ENCODE measurements around the gene LARGE1.
A peak's percentile ranks its signal among the peaks of the same experiment; 100 is the strongest.
"Not testable (repeated sequence)": the region's sequence is repeated elsewhere in the genome, so short reads cannot be mapped to it uniquely, and the experiment has no call there.

Gene LARGE1

DNA sequence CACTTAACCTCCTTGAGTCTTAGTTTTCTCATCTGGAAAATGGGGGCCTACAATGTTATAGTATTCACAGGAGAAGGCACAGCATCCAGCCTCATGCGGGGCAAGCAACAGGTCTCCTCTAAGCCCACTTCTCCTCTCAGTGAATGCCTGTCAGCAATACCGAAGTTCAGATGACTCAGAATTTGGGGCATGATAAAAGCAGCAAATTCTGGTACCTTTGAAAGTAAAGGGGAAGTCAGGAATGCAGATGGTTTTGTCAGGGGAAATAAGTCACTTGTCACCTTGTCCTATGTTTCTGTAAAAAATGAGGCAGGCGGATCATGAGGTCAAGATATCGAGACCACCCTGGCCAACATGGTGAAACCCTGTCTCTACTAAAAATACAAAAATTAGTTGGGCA lies 350.2 kb downstream of the LARGE1 start:
- Histone ChIP-seq H3K27me3 (ENCODE audit: control insufficient read depth, insufficient read depth, low read length) (no peaks in the 10 kb centered on the region), H3K9ac (ENCODE audit: low read depth, low read length) (no peak overlapping the region), H3K27ac (ENCODE audit: low read depth, low read length) (peak overlapping the region; percentile 49), H3K9me3 (ENCODE audit: control insufficient read depth, insufficient read depth, low read length) (no peaks in the 10 kb centered on the region), H3K36me3 (ENCODE audit: control insufficient read depth, insufficient read depth, low read length) (no peaks in the 10 kb centered on the region), H3K4me3 (ENCODE audit: low read depth, low read length) (no peak overlapping the region), H3K4me1 (ENCODE audit: control insufficient read depth, insufficient read depth, low read length) (peaks cover 15% of the 10 kb centered on the region)

DNA sequence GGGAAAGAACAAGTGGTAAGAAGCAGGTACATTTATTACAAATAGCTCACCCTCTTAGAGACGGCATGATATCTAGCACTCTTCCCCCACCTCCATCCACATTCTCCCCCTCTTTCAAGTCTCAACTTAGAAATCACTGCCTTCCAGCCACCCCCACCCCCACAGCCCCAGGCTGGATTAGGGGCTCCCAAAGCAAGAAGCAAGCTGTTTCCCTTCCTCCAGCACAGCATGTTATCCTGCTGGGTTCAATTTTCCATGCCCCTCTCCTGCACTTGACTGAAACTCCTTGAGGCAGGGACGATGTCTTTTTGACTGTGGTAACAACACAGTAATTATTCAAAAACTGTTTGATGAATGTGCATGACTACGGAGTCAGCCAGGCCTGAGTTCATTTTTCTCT lies 350.7 kb downstream of the LARGE1 start:
- Histone ChIP-seq H3K36me3 (ENCODE audit: control insufficient read depth, insufficient read depth, low read length) (no peaks in the 10 kb centered on the region), H3K27ac (ENCODE audit: low read depth, low read length) (peak overlapping the region; percentile 49), H3K27me3 (ENCODE audit: control insufficient read depth, insufficient read depth, low read length) (no peaks in the 10 kb centered on the region), H3K4me3 (ENCODE audit: low read depth, low read length) (no peak overlapping the region), H3K9me3 (ENCODE audit: control insufficient read depth, insufficient read depth, low read length) (no peaks in the 10 kb centered on the region), H3K4me1 (ENCODE audit: control insufficient read depth, insufficient read depth, low read length) (peaks cover 15% of the 10 kb centered on the region), H3K9ac (ENCODE audit: low read depth, low read length) (no peak overlapping the region)

DNA sequence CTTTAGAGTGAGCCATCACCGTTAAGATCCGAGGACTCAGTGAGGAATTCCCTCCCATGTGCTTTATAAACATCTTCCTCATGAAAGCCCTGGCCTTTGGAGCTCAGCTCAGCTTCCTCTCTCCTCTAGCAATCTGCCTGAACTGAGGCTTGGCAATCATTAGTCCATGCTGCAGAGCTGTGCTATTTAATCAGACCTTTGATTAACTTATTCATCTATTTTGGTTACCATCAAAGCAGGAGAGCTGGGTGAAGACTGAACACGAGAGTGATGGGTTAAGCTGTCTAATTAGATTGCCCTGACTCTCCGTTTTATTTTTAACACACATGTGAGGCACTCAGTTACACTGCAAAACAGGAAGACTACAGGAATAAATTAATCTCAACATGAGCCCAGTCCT lies 351.3 kb downstream of the LARGE1 start:
- H3K36me3 ChIP-seq (ENCODE audit: control insufficient read depth, insufficient read depth, low read length), result no peaks in the 10 kb centered on the region
- H3K4me3 ChIP-seq (ENCODE audit: low read depth, low read length), result no peak overlapping the region
- peaks cover 15% of the 10 kb centered on the region for H3K4me1 ChIP-seq (ENCODE audit: control insufficient read depth, insufficient read depth, low read length)
- H3K27ac ChIP-seq (ENCODE audit: low read depth, low read length), result peak overlapping the region; percentile 47
- H3K9ac ChIP-seq (ENCODE audit: low read depth, low read length), result no peak overlapping the region
- no peaks in the 10 kb centered on the region for H3K27me3 ChIP-seq (ENCODE audit: control insufficient read depth, insufficient read depth, low read length)
- H3K9me3 ChIP-seq (ENCODE audit: control insufficient read depth, insufficient read depth, low read length), result no peaks in the 10 kb centered on the region

DNA sequence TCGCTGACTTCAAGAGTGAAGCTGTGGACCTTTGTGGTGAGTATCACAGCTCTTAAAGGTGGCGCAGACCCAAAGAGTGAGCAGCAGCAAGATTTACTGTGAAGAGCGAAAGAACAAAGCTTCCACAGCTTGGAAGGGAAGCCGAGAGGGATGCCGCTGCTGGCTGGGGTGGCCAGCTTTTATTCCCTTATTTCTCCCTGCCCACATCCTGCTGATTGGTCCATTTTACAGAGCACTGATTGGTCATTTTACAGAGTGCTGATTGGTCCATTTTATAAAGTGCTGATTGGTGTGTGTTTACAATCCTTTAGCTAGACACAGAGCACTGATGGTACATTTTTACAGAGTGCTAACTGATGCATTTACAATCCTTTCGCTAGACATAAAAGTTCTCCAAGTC lies 353.8 kb downstream of the LARGE1 start:
- not testable (repeated sequence) for H3K36me3 ChIP-seq (ENCODE audit: control insufficient read depth, insufficient read depth, low read length); H3K9ac ChIP-seq (ENCODE audit: low read depth, low read length); H3K27ac ChIP-seq (ENCODE audit: low read depth, low read length); H3K4me3 ChIP-seq (ENCODE audit: low read depth, low read length); H3K27me3 ChIP-seq (ENCODE audit: control insufficient read depth, insufficient read depth, low read length); H3K9me3 ChIP-seq (ENCODE audit: control insufficient read depth, insufficient read depth, low read length)
- H3K4me1 ChIP-seq (ENCODE audit: control insufficient read depth, insufficient read depth, low read length), result peaks cover 15% of the 10 kb centered on the region

- Histone ChIP-seq H3K27ac (ENCODE audit: low read depth, low read length) (no peak overlapping the region), H3K4me3 (ENCODE audit: low read depth, low read length) (no peak overlapping the region), H3K9me3 (ENCODE audit: control insufficient read depth, insufficient read depth, low read length) (no peaks in the 10 kb centered on the region), H3K36me3 (ENCODE audit: control insufficient read depth, insufficient read depth, low read length) (no peaks in the 10 kb centered on the region), H3K4me1 (ENCODE audit: control insufficient read depth, insufficient read depth, low read length) (peaks cover 15% of the 10 kb centered on the region), H3K9ac (ENCODE audit: low read depth, low read length) (no peak overlapping the region), H3K27me3 (ENCODE audit: control insufficient read depth, insufficient read depth, low read length) (no peaks in the 10 kb centered on the region)
Observed at GRCh38 chr22:33565580-33565995, 354.7 kb downstream of the LARGE1 start.

GRCh38 chr22:33564683-33565082 lies 355.6 kb downstream of the LARGE1 start:
- H3K27ac ChIP-seq (ENCODE audit: low read depth, low read length), result no peak overlapping the region
- no peak overlapping the region for H3K4me3 ChIP-seq (ENCODE audit: low read depth, low read length)
- H3K9me3 ChIP-seq (ENCODE audit: control insufficient read depth, insufficient read depth, low read length), result no peaks in the 10 kb centered on the region
- no peaks in the 10 kb centered on the region for H3K36me3 ChIP-seq (ENCODE audit: control insufficient read depth, insufficient read depth, low read length)
- peaks cover 8% of the 10 kb centered on the region for H3K4me1 ChIP-seq (ENCODE audit: control insufficient read depth, insufficient read depth, low read length)
- no peaks in the 10 kb centered on the region for H3K27me3 ChIP-seq (ENCODE audit: control insufficient read depth, insufficient read depth, low read length)
- no peak overlapping the region for H3K9ac ChIP-seq (ENCODE audit: low read depth, low read length)

DNA sequence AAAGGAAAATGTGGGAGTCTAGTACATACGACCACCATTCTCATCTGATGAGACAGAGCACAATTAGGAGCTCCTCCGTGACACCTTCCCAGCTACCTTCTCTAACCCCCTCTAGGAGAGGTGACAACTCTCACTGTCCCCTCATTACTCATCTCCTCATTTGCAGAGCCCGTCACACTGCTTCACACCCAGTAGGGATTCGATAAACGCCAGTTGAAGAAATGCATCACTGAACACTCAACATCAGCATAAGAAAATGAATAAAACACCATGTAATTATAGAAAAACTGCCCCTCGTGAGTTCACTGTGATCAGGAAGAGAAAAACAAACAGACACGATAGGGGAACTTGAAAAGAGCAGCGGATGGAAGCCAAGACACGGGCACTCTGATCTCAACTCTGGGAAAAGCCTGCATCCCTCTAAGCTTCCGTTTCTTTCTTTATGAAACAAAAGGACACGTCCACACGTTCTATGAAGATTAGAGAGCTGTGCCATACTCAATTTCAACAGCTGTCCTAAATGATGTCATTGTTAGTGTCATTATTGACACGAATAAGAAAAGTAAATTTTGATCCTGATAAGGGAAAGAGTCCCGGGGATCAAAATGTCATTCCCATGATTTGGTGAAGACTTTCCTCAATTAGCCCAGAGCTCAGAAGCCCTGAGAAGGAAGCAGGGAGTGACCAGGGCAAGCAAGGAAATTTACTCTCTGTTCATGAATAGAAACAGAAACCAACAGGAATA lies 356.9 kb downstream of the LARGE1 start:
- Histone ChIP-seq H3K36me3 (ENCODE audit: control insufficient read depth, insufficient read depth, low read length) (no peaks in the 10 kb centered on the region), H3K4me3 (ENCODE audit: low read depth, low read length) (no peak overlapping the region), H3K27me3 (ENCODE audit: control insufficient read depth, insufficient read depth, low read length) (no peaks in the 10 kb centered on the region), H3K27ac (ENCODE audit: low read depth, low read length) (no peak overlapping the region), H3K9ac (ENCODE audit: low read depth, low read length) (no peak overlapping the region), H3K9me3 (ENCODE audit: control insufficient read depth, insufficient read depth, low read length) (no peaks in the 10 kb centered on the region), H3K4me1 (ENCODE audit: control insufficient read depth, insufficient read depth, low read length) (no peaks in the 10 kb centered on the region; the same call in 1 of the 2 replicates)

DNA sequence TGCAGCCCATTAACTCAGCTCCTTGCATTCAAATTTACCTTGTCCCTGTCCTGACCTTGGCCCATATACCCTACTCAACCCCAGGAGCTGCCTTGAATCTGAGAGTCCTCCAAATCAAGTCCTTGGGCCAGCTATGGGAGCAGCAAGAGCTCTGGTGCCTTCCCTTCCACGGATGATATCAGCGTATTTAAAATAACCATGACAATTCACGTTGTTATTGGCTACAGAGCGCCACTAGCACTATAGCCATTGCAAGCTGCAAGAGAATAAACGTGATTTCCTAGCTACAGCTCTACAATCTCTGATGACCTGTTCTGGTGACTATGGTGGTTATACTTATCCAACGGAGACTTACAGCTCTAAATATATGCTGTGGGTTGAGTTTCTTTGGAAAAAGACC lies 357.8 kb downstream of the LARGE1 start:
- Histone ChIP-seq H3K9me3 (ENCODE audit: control insufficient read depth, insufficient read depth, low read length) (no peaks in the 10 kb centered on the region), H3K9ac (ENCODE audit: low read depth, low read length) (no peak overlapping the region), H3K4me3 (ENCODE audit: low read depth, low read length) (no peak overlapping the region), H3K36me3 (ENCODE audit: control insufficient read depth, insufficient read depth, low read length) (no peaks in the 10 kb centered on the region), H3K27me3 (ENCODE audit: control insufficient read depth, insufficient read depth, low read length) (no peaks in the 10 kb centered on the region), H3K4me1 (ENCODE audit: control insufficient read depth, insufficient read depth, low read length) (no peaks in the 10 kb centered on the region; the same call in 1 of the 2 replicates), H3K27ac (ENCODE audit: low read depth, low read length) (no peak overlapping the region)

DNA sequence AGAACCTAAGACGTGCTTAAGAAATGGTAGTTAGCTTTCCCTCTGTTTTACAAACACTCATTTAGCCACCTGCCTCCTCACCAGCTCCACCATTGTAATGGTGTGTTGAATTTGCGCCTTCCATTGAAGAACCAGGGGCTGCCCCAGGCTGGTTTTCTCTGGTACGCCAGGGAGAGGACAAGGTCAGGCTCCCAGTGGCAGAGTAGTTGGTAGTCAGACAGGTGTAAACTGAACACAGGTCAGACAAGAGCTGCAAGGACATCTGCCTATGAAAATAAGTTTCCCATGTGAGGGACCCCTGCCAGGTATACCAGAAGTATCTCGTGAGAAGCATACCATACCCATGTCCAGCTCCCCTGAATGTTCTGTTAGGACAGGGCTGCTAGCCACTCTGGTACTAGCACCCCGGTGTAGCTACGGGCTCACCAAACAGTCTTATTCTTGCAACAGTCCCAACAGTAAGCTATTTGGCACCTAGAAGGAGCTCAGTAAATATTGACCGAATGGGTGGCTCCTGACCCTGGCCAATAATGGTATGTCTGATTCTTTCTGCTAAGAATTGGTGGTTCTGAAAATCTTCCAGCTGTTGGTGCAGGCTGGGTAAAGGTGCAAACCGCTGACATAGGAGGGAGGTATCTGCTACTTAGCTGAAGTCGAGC lies 359.0 kb downstream of the LARGE1 start:
- no peaks in the 10 kb centered on the region for H3K27me3 ChIP-seq (ENCODE audit: control insufficient read depth, insufficient read depth, low read length)
- H3K9me3 ChIP-seq (ENCODE audit: control insufficient read depth, insufficient read depth, low read length), result no peaks in the 10 kb centered on the region
- no peaks in the 10 kb centered on the region for H3K36me3 ChIP-seq (ENCODE audit: control insufficient read depth, insufficient read depth, low read length)
- H3K4me3 ChIP-seq (ENCODE audit: low read depth, low read length), result no peak overlapping the region
- no peak overlapping the region for H3K27ac ChIP-seq (ENCODE audit: low read depth, low read length)
- no peak overlapping the region for H3K9ac ChIP-seq (ENCODE audit: low read depth, low read length)
- H3K4me1 ChIP-seq (ENCODE audit: control insufficient read depth, insufficient read depth, low read length), result no peaks in the 10 kb centered on the region; the same call in 1 of the 2 replicates

- Histone ChIP-seq H3K4me3 (ENCODE audit: low read depth, low read length) (no peak overlapping the region), H3K27ac (ENCODE audit: low read depth, low read length) (no peak overlapping the region), H3K36me3 (ENCODE audit: control insufficient read depth, insufficient read depth, low read length) (no peaks in the 10 kb centered on the region), H3K4me1 (ENCODE audit: control insufficient read depth, insufficient read depth, low read length) (no peaks in the 10 kb centered on the region; the same call in 1 of the 2 replicates), H3K9ac (ENCODE audit: low read depth, low read length) (no peak overlapping the region), H3K9me3 (ENCODE audit: control insufficient read depth, insufficient read depth, low read length) (no peaks in the 10 kb centered on the region), H3K27me3 (ENCODE audit: control insufficient read depth, insufficient read depth, low read length) (no peaks in the 10 kb centered on the region)
Observed at GRCh38 chr22:33557836-33558235, 362.4 kb downstream of the LARGE1 start.

- Histone ChIP-seq H3K27ac (ENCODE audit: low read depth, low read length) (no peak overlapping the region), H3K9ac (ENCODE audit: low read depth, low read length) (no peak overlapping the region), H3K9me3 (ENCODE audit: control insufficient read depth, insufficient read depth, low read length) (no peaks in the 10 kb centered on the region), H3K27me3 (ENCODE audit: control insufficient read depth, insufficient read depth, low read length) (no peaks in the 10 kb centered on the region), H3K4me1 (ENCODE audit: control insufficient read depth, insufficient read depth, low read length) (no peaks in the 10 kb centered on the region), H3K36me3 (ENCODE audit: control insufficient read depth, insufficient read depth, low read length) (no peaks in the 10 kb centered on the region), H3K4me3 (ENCODE audit: low read depth, low read length) (no peak overlapping the region)
Observed at GRCh38 chr22:33555814-33556522, 364.3 kb downstream of the LARGE1 start.
